Spleen (tissue), 11 donors: Measurements from ENCODE around the gene CYP4A22. TPM values are rescaled to one million over a fixed set of nuclear protein-coding genes. Genes with fewer than 3 reads are reported as not detected.
"Not testable (repeated sequence)": the region's sequence is repeated elsewhere in the genome, so short reads cannot be mapped to it uniquely, and the experiment has no call there.

Source experiments
- DNase-seq: peaks from one replicate; pipeline ENCODE4 v3.0.0-alpha.2; 2020
- H3K27ac ChIP-seq, 8 donors: fragments of 200-600 bp; sonication (generic) in 7 of 8; 1 replicate in 4 of 8; 2 replicates in 4 of 8; pipeline versions ENCODE4 v1.5.0 to v1.8.0; 2016 to 2021; ENCODE audit warnings: inconsistent platforms in 4 of 8, mild to moderate bottlenecking in 4 of 8, moderate library complexity in 1 of 8
- H3K27me3 ChIP-seq, 7 donors: fragments of 200-600 bp; sonication (generic) in 6 of 7; replicated peaks in 1 of 7; 1 replicate in 4 of 7; 2 replicates in 3 of 7; pipeline versions ENCODE4 v1.5.0 to v1.8.0; 2016 to 2021; ENCODE audit warnings: inconsistent platforms in 3 of 7, mild to moderate bottlenecking in 1 of 7
- H3K36me3 ChIP-seq, 6 donors: fragments of 200-600 bp; sonication (generic) in 5 of 6; 1 replicate in 4 of 6; 2 replicates in 2 of 6; pipeline versions ENCODE4 v1.5.0 to v1.8.0; 2016 to 2021; ENCODE audit warnings: inconsistent platforms in 2 of 6
- H3K4me1 ChIP-seq, 6 donors: fragments of 200-600 bp; sonication (generic) in 5 of 6; 1 replicate in 3 of 6; 2 replicates in 3 of 6; pipeline versions ENCODE4 v1.5.0 to v1.8.0; 2016 to 2021; ENCODE audit warnings: inconsistent platforms in 3 of 6
- H3K4me3 ChIP-seq, 8 donors: fragments of 200-600 bp; sonication (generic) in 7 of 8; 1 replicate in 4 of 8; 2 replicates in 4 of 8; pipeline versions ENCODE4 v1.5.0 to v1.8.0; 2016 to 2021; ENCODE audit warnings: inconsistent platforms in 4 of 8, mild to moderate bottlenecking in 4 of 8, moderate library complexity in 2 of 8
- H3K9me3 ChIP-seq, 8 donors: fragments of 200-600 bp; sonication (generic) in 7 of 8; 1 replicate in 4 of 8; 2 replicates in 4 of 8; pipeline versions ENCODE4 v1.5.0 to v1.8.0; 2016 to 2021; ENCODE audit warnings: inconsistent platforms in 4 of 8
- POLR2A ChIP-seq, 3 donors: fragments of 450-650 bp; IDR thresholded peaks; one replicate each; pipeline ENCODE4 v1.5.1; 2017; ENCODE audit warnings: antibody characterized with exemption in 3 of 3, mild to moderate bottlenecking in 1 of 3
- POLR2AphosphoS5 ChIP-seq, 3 donors: sonication (generic); formaldehyde crosslinking; IDR thresholded peaks; one replicate each; pipeline ENCODE4 v1.5.1; 2017; ENCODE audit warnings: antibody characterized with exemption in 3 of 3
- WGBS, 5 donors: extraction: QIAGEN DNeasy Blood & Tissue Kit in 3 of 5; methylation state at CpG; one replicate each; pipeline versions ENCODE4 v1.1.5 to v1.1.7; 2013 to 2018; 5-methylcytosine and 5-hydroxymethylcytosine counted together
- intact Hi-C: fragments of 100-400 bp; cut with DNase I; formaldehyde crosslinking; loops from one replicate; pipeline ENCODE4 v1.15.0; 2023; ENCODE audit warnings: low total_unique reads
- polyA plus RNA-seq, 3 donors: library from polyadenylated mRNA; stranded (reverse); fragments of 200-250 nt; gene quantifications; one replicate each; pipeline ENCODE4 v1.2.1, GENCODE V29; 2013
- total RNA-seq, 7 donors: library from RNA; depleted of rRNA in 3 of 7; stranded (reverse); fragments of >200 nt in 3 of 7; fragmentation: NEBNext Ultra II Directional in 4 of 7; extraction: Animal tissue kit (Norgen Biotek cat#: 25700) in 4 of 7; gene quantifications; one replicate each; pipeline versions ENCODE4 v1.1.0 to v1.2.1, GENCODE V29; 2016 to 2021
- TF ChIP-seq, protein P1 (sequence below), 11 experiments: fragments of 200-600 bp in 7 of 11; fragments of 450-650 bp in 4 of 11; sonication (generic) in 4 of 11; IDR thresholded peaks in 8 of 11; conservative IDR thresholded peaks in 3 of 11; 1 replicate in 7 of 11; 2 replicates in 4 of 11; pipeline versions ENCODE4 v1.4.0 to v1.8.0; 2016 to 2021; ENCODE audit warnings: antibody characterized with exemption in 11 of 11, inconsistent platforms in 4 of 11, mild to moderate bottlenecking in 1 of 11
- donor health status: healthy with polysubstance abuse.
- donor health status: DM: no; HTN: no; CAD: no; lungs with moderate emphysema.
- donor health status: DM: no; HTN: no; CAD: no.
- donor health status: Bipolar disorder and iron deficiency.
- donor health status: healthy.
- donor health status: DM: no; HTN: no; CAD: no.
- donor health status: DM: yes; HTN: yes; CAD: no.

Gene CYP4A22
- total and polyA plus RNA-seq, 10 donors = 0.43 TPM; not detected in 9

DNA sequence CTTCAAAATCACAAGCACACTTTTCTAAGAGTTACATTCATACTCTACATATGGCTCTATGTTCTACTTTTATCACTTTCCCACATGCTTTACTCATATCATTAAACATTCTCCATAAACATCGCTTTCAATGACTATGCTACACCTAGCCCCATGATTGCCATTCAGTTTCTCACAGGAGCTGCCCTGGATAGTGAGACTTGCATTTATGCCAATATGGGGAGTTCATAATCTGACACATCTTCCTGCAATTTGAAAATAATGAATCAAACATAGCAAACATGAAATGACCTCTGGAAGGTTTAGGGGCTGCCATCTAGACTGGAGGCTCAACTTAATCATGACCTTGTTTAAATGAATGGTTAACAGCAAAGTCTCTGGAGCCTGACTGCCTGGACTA lies 9.0 kb upstream of the CYP4A22 start:
- intact Hi-C loops = no loop called here
- Histone ChIP-seq H3K36me3 (no peaks in the 10 kb centered on the region), H3K4me3 (no peak overlapping the region), H3K9me3 (peaks cover 0 to 6% (median 0%) of the 10 kb centered on the region in 8 donors), H3K4me1 (no peaks in the 10 kb centered on the region), H3K27ac (no peak overlapping the region), H3K27me3 (no peaks in the 10 kb centered on the region)
- TF ChIP-seq POLR2A (IDR thresholded peaks at IDR 0.05) = no peak
- no peak for TF ChIP-seq POLR2AphosphoS5 (IDR thresholded peaks at IDR 0.05)
- TF ChIP-seq, protein P1, sequence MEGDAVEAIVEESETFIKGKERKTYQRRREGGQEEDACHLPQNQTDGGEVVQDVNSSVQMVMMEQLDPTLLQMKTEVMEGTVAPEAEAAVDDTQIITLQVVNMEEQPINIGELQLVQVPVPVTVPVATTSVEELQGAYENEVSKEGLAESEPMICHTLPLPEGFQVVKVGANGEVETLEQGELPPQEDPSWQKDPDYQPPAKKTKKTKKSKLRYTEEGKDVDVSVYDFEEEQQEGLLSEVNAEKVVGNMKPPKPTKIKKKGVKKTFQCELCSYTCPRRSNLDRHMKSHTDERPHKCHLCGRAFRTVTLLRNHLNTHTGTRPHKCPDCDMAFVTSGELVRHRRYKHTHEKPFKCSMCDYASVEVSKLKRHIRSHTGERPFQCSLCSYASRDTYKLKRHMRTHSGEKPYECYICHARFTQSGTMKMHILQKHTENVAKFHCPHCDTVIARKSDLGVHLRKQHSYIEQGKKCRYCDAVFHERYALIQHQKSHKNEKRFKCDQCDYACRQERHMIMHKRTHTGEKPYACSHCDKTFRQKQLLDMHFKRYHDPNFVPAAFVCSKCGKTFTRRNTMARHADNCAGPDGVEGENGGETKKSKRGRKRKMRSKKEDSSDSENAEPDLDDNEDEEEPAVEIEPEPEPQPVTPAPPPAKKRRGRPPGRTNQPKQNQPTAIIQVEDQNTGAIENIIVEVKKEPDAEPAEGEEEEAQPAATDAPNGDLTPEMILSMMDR (IDR thresholded peaks at IDR 0.05 in 8 of 11, conservative IDR thresholded peaks at IDR 0.05 in 3 of 11) = no peak
- 96 to 100% (median 96%) methylated on average over 1 of the region's 1 CpG for WGBS, 5 donors
- no peak for DNase-seq

DNA sequence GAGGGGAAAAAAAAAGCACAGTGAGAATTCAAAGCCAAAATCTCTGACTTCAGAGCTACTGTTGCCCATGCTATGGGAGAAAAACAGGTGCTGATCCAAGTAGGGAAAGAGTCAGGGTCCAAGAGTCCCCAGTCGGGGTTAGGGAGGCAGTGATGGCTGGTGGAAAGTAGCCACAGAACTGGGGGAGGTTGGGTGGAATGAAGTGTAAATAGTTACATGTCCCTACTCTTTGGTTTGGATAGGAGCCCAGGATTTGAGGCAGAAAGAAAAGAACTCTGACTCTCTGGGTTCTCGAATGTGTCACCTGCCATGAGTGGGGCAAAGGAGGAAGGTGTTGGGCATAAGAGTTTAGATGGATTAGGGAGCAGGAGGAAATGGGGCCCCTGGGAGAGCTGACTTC lies 8.4 kb upstream of the CYP4A22 start:
- 65 to 80% (median 72%) methylated on average over 2 of the region's 2 CpGs for WGBS, 5 donors
- not testable (repeated sequence) for H3K9me3 ChIP-seq

DNA sequence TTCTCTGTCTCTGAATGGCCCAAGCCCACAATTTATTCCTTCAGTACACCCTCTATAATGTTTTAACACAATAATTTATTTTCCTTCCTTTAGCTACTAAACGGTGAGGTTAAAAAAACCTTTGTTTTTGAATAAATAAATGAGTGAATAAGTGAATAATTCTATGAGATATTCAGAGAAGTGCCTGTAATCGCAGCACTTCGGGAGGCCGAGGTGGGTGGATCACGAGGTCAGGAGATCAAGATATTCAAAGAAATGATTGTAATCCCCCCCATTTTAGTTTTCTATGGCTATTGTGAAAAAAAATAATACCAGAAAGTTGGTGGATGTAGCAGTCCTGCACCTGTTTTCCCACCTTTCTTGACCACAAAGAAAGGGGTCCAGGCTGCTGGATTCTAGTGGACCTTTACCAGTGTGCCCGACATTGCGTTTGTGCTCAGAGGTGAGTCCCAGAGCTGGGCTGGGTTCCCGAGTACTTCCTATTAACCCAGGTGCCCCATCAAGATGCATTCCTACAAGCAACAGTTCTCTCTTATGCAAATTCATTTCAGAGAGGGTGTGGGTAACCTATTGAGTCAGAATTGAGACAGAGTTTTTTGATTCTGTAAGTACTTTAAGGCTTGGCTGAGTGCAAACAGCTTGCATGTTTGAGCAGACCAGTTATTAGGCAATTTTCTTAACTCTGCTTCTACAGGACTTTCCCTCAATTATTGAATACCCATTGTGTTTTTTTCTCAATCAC lies 7.6 kb upstream of the CYP4A22 start:
- H3K36me3 ChIP-seq, H3K27me3 ChIP-seq, intact Hi-C loops, H3K9me3 ChIP-seq, H3K4me1 ChIP-seq, DNase-seq, H3K4me3 ChIP-seq, H3K27ac ChIP-seq: not testable (repeated sequence)
- 79 to 87% (median 84%) methylated on average over 8 of the region's 8 CpGs for WGBS, 5 donors

More for the DNA sequence above, 8.4 kb upstream of the CYP4A22 start:
- H3K4me1 ChIP-seq, DNase-seq, H3K27me3 ChIP-seq, H3K27ac ChIP-seq, H3K4me3 ChIP-seq, intact Hi-C loops, H3K36me3 ChIP-seq: not testable (repeated sequence)

DNA sequence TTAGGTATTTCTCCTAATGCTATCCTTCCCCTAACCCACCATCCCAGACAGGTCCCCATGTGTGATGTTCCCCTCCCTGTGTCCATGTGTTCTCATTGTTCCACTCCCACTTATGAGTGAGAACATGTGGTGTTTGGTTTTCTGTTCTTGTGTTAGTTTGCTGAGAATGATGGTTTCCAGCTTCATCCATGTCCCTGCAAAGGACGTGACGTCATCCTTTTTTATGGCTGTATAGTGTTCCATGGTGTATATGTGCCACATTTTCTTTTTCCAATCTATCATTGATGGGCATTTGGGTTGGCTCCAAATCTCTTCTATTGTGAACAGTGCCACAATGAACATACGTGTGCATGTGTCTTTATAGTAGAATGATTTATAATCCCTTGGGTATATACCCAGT lies 4.6 kb upstream of the CYP4A22 start:
- H3K4me3 ChIP-seq, H3K4me1 ChIP-seq, H3K36me3 ChIP-seq, H3K27ac ChIP-seq, intact Hi-C loops, H3K9me3 ChIP-seq, H3K27me3 ChIP-seq, DNase-seq: not testable (repeated sequence)
- 93 to 96% (median 95%) methylated on average over 3 of the region's 3 CpGs for WGBS, 5 donors

DNA sequence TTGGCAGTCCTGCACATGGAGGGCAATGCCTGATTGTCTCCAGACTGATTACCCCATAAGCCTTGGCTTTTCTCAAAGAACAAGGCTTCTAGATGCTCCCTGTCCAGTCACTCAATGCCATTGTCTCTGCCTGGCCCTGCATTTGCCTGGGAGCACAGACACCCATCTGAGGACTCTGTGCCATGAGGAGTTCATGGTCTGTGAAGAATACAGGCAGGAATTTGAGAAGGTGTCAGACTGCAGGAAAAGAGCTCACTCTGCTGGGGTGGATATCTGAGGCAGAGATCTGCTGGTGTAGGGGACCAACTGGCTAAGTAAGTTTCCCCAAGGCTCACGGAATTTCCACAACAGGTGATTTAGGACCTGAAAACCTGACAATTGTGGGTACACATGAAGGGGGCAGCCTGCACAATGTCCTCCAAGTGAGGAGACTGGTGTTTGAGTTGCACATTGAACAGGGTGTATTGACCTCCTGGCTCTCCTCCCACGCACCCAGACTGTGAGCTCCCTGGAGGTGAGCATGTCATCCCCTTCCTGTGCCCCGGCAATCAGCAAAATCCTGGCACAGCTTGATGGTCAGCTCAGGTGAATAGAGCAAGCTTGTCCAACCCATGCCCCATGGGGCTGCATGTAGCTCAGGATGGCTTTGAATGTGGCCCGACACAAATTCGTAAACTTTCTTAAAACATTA lies 829 bp downstream of the CYP4A22 start:
- no peak for DNase-seq
- no peaks in the 10 kb centered on the region for H3K9me3 ChIP-seq
- no peak for TF ChIP-seq POLR2AphosphoS5 (IDR thresholded peaks at IDR 0.05)
- TF ChIP-seq, protein P1 (IDR thresholded peaks at IDR 0.05 in 8 of 11, conservative IDR thresholded peaks at IDR 0.05 in 3 of 11) = no peak
- TF ChIP-seq POLR2A (IDR thresholded peaks at IDR 0.05) = no peak
- H3K36me3 ChIP-seq = no peaks in the 10 kb centered on the region
- WGBS, 5 donors = 85 to 90% (median 86%) methylated on average over 5 of the region's 5 CpGs
- intact Hi-C loops = no loop called here
- H3K27ac ChIP-seq = no peak overlapping the region
- no peaks in the 10 kb centered on the region for H3K4me1 ChIP-seq
- H3K27me3 ChIP-seq = peaks cover 0 to 8% (median 0%) of the 10 kb centered on the region in 7 donors
- H3K4me3 ChIP-seq = no peak overlapping the region

DNA sequence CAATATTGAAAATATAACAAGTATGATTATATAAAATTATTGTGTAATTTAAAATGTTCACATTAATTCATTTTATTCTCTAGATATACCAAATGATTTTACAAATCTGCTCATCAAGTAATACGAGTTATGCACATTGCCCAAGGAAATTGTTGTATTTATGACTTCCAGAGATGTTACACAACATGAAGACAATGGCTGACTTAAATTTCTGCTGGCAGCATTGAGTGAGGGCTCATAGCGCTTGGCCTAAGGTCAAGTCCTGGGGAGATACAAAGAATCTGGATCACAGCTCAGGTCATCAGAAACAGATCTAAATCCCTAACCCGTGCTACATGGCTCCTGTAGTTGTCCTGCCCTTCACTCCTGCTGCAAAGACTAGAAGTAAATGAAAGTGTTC lies 3.1 kb downstream of the CYP4A22 start:
- H3K36me3 ChIP-seq, H3K4me1 ChIP-seq, H3K27me3 ChIP-seq, H3K9me3 ChIP-seq, H3K4me3 ChIP-seq, DNase-seq, intact Hi-C loops, H3K27ac ChIP-seq: not testable (repeated sequence)
- WGBS, 5 donors = 65 to 82% (median 77%) methylated on average over 3 of the region's 3 CpGs
